CD4-positive, alpha-beta T cell treated with Interleukin-4 for 4 hours (primary cell): ENCODE measurements around the gene TMEM223.
"Not testable (repeated sequence)": the region's sequence is repeated elsewhere in the genome, so short reads cannot be mapped to it uniquely, and the experiment has no call there.

ENCODE experiments used
- DNase-seq: peaks from one replicate; pipeline ENCODE4 v3.0.0-alpha.2; 2020

The TMEM223 gene

GRCh38 chr11:62791501-62792201 is at the start of gene TMEM223:
Gene TMEM223 (minus strand): TSS chr11:62792006. CDS start chr11:62791994, 12 bp downstream.
- peak; percentile 86 for DNase-seq

GRCh38 chr11:62840721-62841360 is 49.0 kb upstream of the TMEM223 start:
- DNase-seq: peak; percentile 78

GRCh38 chr11:62839050-62839945 is 47.5 kb upstream of the TMEM223 start, which contains the start of gene WDR74:
Gene WDR74 (minus strand): TSS chr11:62839590. CDS start chr11:62839570, 20 bp downstream.
- DNase-seq: peak; percentile 94

- DNase-seq: no peak
Measured at GRCh38 chr11:62835336-62835735, 43.5 kb upstream of the TMEM223 start.

GRCh38 chr11:62832336-62833234 is 40.8 kb upstream of the TMEM223 start, which contains the start of gene TEX54:
Gene TEX54 (minus strand): TSS chr11:62832841.
- DNase-seq: no peak

GRCh38 chr11:62831520-62832335 is 39.9 kb upstream of the TMEM223 start, which contains the start of gene STX5:
Gene STX5 (minus strand): TSS chr11:62832051. CDS start chr11:62831243, 808 bp downstream.
- peak; percentile 98 for DNase-seq

GRCh38 chr11:62830904-62831519 is 39.2 kb upstream of the TMEM223 start:
- no peak for DNase-seq

GRCh38 chr11:62828130-62828529 is 36.3 kb upstream of the TMEM223 start:
- DNase-seq: not testable (repeated sequence)

- DNase-seq: no peak
Measured at GRCh38 chr11:62823677-62824076, 31.9 kb upstream of the TMEM223 start.

GRCh38 chr11:62817129-62817528 is 25.3 kb upstream of the TMEM223 start:
- DNase-seq: no peak

- DNase-seq: no peak
Measured at GRCh38 chr11:62816557-62816956, 24.8 kb upstream of the TMEM223 start.

GRCh38 chr11:62811659-62812058 is 19.9 kb upstream of the TMEM223 start:
- no peak for DNase-seq

- no peak for DNase-seq
Measured at GRCh38 chr11:62810748-62811147, 18.9 kb upstream of the TMEM223 start.

GRCh38 chr11:62806611-62807121 is 14.9 kb upstream of the TMEM223 start:
- DNase-seq: no peak

GRCh38 chr11:62805961-62806441 is 14.2 kb upstream of the TMEM223 start:
- peak; percentile 26 for DNase-seq

GRCh38 chr11:62805076-62805892 is 13.5 kb upstream of the TMEM223 start, which contains the start of gene NXF1:
Gene NXF1 (minus strand): TSS chr11:62805440. CDS start chr11:62805356, 84 bp downstream.
- peak; percentile 93 for DNase-seq

GRCh38 chr11:62804310-62805075 is 12.7 kb upstream of the TMEM223 start:
- no peak for DNase-seq

GRCh38 chr11:62801071-62801470 is 9.3 kb upstream of the TMEM223 start:
- DNase-seq: no peak
